H9 (cell line): ENCODE data around the gene PTPRF. TPM values are rescaled to one million over a fixed set of nuclear protein-coding genes. Genes with fewer than 3 reads are reported as not detected.

Experiments
- DNase-seq: peaks from one replicate; pipeline ENCODE4 v3.0.0-alpha.2; 2017
- H2AFZ ChIP-seq: one replicate; pipeline ENCODE4 v1.6.1; 2013; ENCODE audit warnings: mild to moderate bottlenecking, low read length, control low read depth, moderate library complexity
- H2AK5ac ChIP-seq: 2 replicates; pipeline ENCODE4 v1.6.1; 2013; ENCODE audit warnings: low read length, control low read depth, mixed read lengths; ENCODE audit not compliant: insufficient read length
- H2BK120ac ChIP-seq: one replicate; pipeline ENCODE4 v1.6.1; 2013; ENCODE audit warnings: low read depth, mild to moderate bottlenecking, low read length, control low read depth, inconsistent platforms; ENCODE audit not compliant: poor library complexity, severe bottlenecking
- H2BK12ac ChIP-seq: 2 replicates; pipeline ENCODE4 v1.6.1; 2013; ENCODE audit warnings: low read length, control low read depth, mixed read lengths, low read depth; ENCODE audit not compliant: insufficient read length
- H2BK15ac ChIP-seq: 2 replicates; pipeline ENCODE4 v1.6.1; 2013; ENCODE audit warnings: low read depth, low read length, control low read depth
- H2BK20ac ChIP-seq: one replicate; pipeline ENCODE4 v1.6.1; 2013; ENCODE audit warnings: low read depth, mild to moderate bottlenecking, low read length, control low read depth, inconsistent platforms; ENCODE audit not compliant: poor library complexity, severe bottlenecking
- H2BK5ac ChIP-seq: 2 replicates; pipeline ENCODE4 v1.6.1; 2013; ENCODE audit warnings: low read length, control low read depth, mixed read lengths; ENCODE audit not compliant: insufficient read length
- H3K14ac ChIP-seq: 2 replicates; pipeline ENCODE4 v1.6.1; 2013; ENCODE audit warnings: low read length, control low read depth; ENCODE audit not compliant: insufficient read depth
- H3K18ac ChIP-seq: 2 replicates; pipeline ENCODE4 v1.6.1; 2013; ENCODE audit warnings: low read depth, mild to moderate bottlenecking, mixed read lengths, low read length, control low read depth; ENCODE audit not compliant: insufficient read length
- H3K23ac ChIP-seq: 2 replicates; pipeline ENCODE4 v1.6.1; 2013; ENCODE audit warnings: low read length, control low read depth, mixed read lengths, low read depth; ENCODE audit not compliant: insufficient read length
- H3K23me2 ChIP-seq: 2 replicates; pipeline ENCODE4 v1.6.1; 2013; ENCODE audit warnings: low read depth, mild to moderate bottlenecking, mixed read lengths, low read length, control low read depth; ENCODE audit not compliant: insufficient read length, poor library complexity, severe bottlenecking
- H3K27ac ChIP-seq: 2 replicates; pipeline ENCODE4 v1.5.1; 2013; ENCODE audit warnings: low read length, control low read depth, mixed read lengths, low read depth; ENCODE audit not compliant: insufficient read length
- H3K27me3 ChIP-seq: 2 replicates; pipeline ENCODE4 v1.6.1; 2013; ENCODE audit warnings: low read length, control low read depth, inconsistent platforms; ENCODE audit not compliant: insufficient read depth
- H3K4ac ChIP-seq: 2 replicates; pipeline ENCODE4 v1.6.1; 2013; ENCODE audit warnings: low read depth, mild to moderate bottlenecking, control low read depth, inconsistent platforms, low read length, moderate library complexity
- H3K4me1 ChIP-seq: 2 replicates; pipeline ENCODE4 v1.6.1; 2013; ENCODE audit warnings: low read length, control low read depth, inconsistent platforms; ENCODE audit not compliant: insufficient read depth
- H3K4me2 ChIP-seq: 2 replicates; pipeline ENCODE4 v1.6.1; 2013; ENCODE audit warnings: low read length, control low read depth, mixed read lengths; ENCODE audit not compliant: insufficient read length, insufficient read depth
- H3K56ac ChIP-seq: 2 replicates; pipeline ENCODE4 v1.6.1; 2013; ENCODE audit warnings: low read depth, mild to moderate bottlenecking, mixed read lengths, low read length, control low read depth; ENCODE audit not compliant: insufficient read length
- H3K79me1 ChIP-seq: 2 replicates; pipeline ENCODE4 v1.6.1; 2013; ENCODE audit warnings: low read depth, mild to moderate bottlenecking, moderate library complexity, low read length, control low read depth, inconsistent platforms; ENCODE audit not compliant: insufficient read depth, poor library complexity, severe bottlenecking
- H3K79me2 ChIP-seq: 2 replicates; pipeline ENCODE4 v1.6.1; 2013; ENCODE audit warnings: low read length, control low read depth, inconsistent platforms; ENCODE audit not compliant: insufficient read depth
- H3K9ac ChIP-seq: 2 replicates; pipeline ENCODE4 v1.6.1; 2013; ENCODE audit warnings: low read length, control low read depth, mixed read lengths; ENCODE audit not compliant: insufficient read length; ENCODE audit errors: extremely low read depth
- H3K9me3 ChIP-seq: one replicate; pipeline ENCODE4 v1.6.1; 2013; ENCODE audit warnings: low read depth, low read length, inconsistent platforms; ENCODE audit not compliant: control insufficient read depth
- H3T11ph ChIP-seq: one replicate; pipeline ENCODE4 v1.6.1; 2013; ENCODE audit warnings: mild to moderate bottlenecking, low read length, control low read depth, inconsistent platforms
- H4K20me1 ChIP-seq: one replicate; pipeline ENCODE4 v1.6.1; 2013; ENCODE audit not compliant: control insufficient read depth, insufficient read length, insufficient read depth
- H4K5ac ChIP-seq: 2 replicates; pipeline ENCODE4 v1.6.1; 2013; ENCODE audit warnings: low read depth, mild to moderate bottlenecking, mixed read lengths, low read length, control low read depth; ENCODE audit not compliant: insufficient read length
- H4K8ac ChIP-seq: replicated peaks from 2 replicates; pipeline ENCODE4 v1.6.1; 2013; ENCODE audit warnings: low read length, control low read depth, mixed read lengths, low read depth; ENCODE audit not compliant: insufficient read length
- H4K91ac ChIP-seq: 2 replicates; pipeline ENCODE4 v1.6.1; 2013; ENCODE audit warnings: low read depth, mild to moderate bottlenecking, moderate library complexity, mixed read lengths, low read length, control low read depth; ENCODE audit not compliant: insufficient read length
- H3K27ac Mint-ChIP-seq, 3 experiments: 2 replicates in 2 of 3; 3 replicates in 1 of 3; pipeline ENCODE4 v1.8.0; 2020 to 2021; ENCODE audit warnings: mixed read lengths in 3 of 3, mild to moderate bottlenecking in 1 of 3, moderate library complexity in 1 of 3
- H3K27me3 Mint-ChIP-seq: 2 replicates; pipeline ENCODE4 v1.8.0; 2021; ENCODE audit warnings: low read depth, mild to moderate bottlenecking, moderate library complexity, mixed read lengths
- H3K36me3 Mint-ChIP-seq, 3 experiments: 2 replicates in 2 of 3; 3 replicates in 1 of 3; pipeline ENCODE4 v1.8.0; 2020 to 2021; ENCODE audit warnings: low read depth in 3 of 3, mixed read lengths in 3 of 3; ENCODE audit not compliant: insufficient read depth in 1 of 3
- H3K4me1 Mint-ChIP-seq, 2 experiments: 2 replicates each; pipeline ENCODE4 v1.8.0; 2020; ENCODE audit warnings: mixed read lengths in 2 of 2
- H3K4me3 Mint-ChIP-seq, 2 experiments: 2 replicates in 1 of 2; 3 replicates in 1 of 2; pipeline ENCODE4 v1.8.0; 2020 to 2021; ENCODE audit warnings: mild to moderate bottlenecking in 2 of 2, mixed read lengths in 2 of 2, moderate library complexity in 1 of 2
- H3K9me3 Mint-ChIP-seq, 2 experiments: 2 replicates in 1 of 2; 3 replicates in 1 of 2; pipeline ENCODE4 v1.8.0; 2020; ENCODE audit warnings: mild to moderate bottlenecking in 2 of 2, mixed read lengths in 2 of 2, moderate library complexity in 1 of 2
- WGBS: extraction: QIAGEN DNeasy Blood & Tissue Kit; methylation state at CpG from one replicate; pipeline ENCODE4 v1.1.7; 2013; ENCODE audit warnings: missing lambda C conversion rate, low lambda C conversion rate, mixed read lengths; ENCODE audit not compliant: insufficient read length; ENCODE audit errors: extremely low coverage; 5-methylcytosine and 5-hydroxymethylcytosine counted together
- total RNA-seq: library from RNA; stranded (reverse); gene quantifications from 2 replicates; pipeline ENCODE4 v1.2.1, GENCODE V29; 2021
- TF ChIP-seq, protein P1 (sequence below): fragments of 200-600 bp; sonication (generic); conservative IDR thresholded peaks from 3 replicates; pipeline ENCODE4 v1.8.0; 2021; ENCODE audit warnings: antibody characterized with exemption, mild to moderate bottlenecking

PTPRF gene
- total RNA-seq, 1 experiment from 2014 or later: 193 TPM

DNA sequence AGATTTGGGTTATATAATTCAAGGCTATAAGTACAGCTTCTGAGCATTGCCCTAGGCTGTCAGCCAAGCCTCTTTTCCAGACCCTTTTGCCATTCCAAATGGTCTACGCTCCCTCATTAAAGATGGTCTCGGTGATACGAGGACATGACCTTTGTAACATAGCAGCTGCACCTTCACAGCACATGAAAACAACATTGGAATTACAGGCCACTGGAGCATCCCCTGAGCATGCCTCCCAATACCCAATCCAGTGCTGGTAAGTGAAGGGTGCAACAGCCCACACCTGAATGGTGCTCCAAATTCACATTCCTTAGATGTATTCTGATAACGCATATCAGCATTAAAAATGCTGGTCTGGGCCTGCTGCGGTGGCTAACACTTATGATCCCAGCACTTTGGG lies 20.1 kb upstream of the PTPRF start:
- Histone ChIP-seq H3K23me2 (no peaks in the 10 kb centered on the region), H3K23ac (no peak overlapping the region), H4K5ac (no peak overlapping the region), H3K79me1 (no peaks in the 10 kb centered on the region), H3K9me3 (no peaks in the 10 kb centered on the region), H3K14ac (no peak overlapping the region), H3K79me2 (no peaks in the 10 kb centered on the region), H3T11ph (no peak overlapping the region), H3K18ac (no peak overlapping the region), H2BK120ac (no peak overlapping the region), H4K8ac (no peak overlapping the region), H2BK12ac (no peak overlapping the region), H3K27ac (no peak overlapping the region), H3K4ac (no peak overlapping the region), H2AFZ (no peak overlapping the region), H4K91ac (no peak overlapping the region), H3K4me1 (no peaks in the 10 kb centered on the region; the same call in 1 of the 2 replicates), H2BK20ac (no peak overlapping the region), H2BK5ac (no peak overlapping the region), H4K20me1 (no peaks in the 10 kb centered on the region), H3K4me2 (no peak overlapping the region), H2BK15ac (no peak overlapping the region), H2AK5ac (no peak overlapping the region), H3K56ac (no peak overlapping the region), H3K9ac (no peak overlapping the region), H3K27me3 (no peaks in the 10 kb centered on the region)
- Mint-ChIP-seq H3K27me3 (peaks cover 5% of the 10 kb centered on the region), H3K36me3 (no peaks in the 10 kb centered on the region; a peak in 2 of 7 replicates), H3K4me1 (peaks cover 18 to 20% of the 10 kb centered on the region in 2 experiments), H3K4me3 (no peak overlapping the region), H3K9me3 (peaks cover 0 to 3% of the 10 kb centered on the region in 2 experiments; a peak in 2 of 5 replicates), H3K27ac (no peak overlapping the region)
- WGBS: no CpG with 5 or more reads among the region's 5 CpGs
- TF ChIP-seq, protein P1, sequence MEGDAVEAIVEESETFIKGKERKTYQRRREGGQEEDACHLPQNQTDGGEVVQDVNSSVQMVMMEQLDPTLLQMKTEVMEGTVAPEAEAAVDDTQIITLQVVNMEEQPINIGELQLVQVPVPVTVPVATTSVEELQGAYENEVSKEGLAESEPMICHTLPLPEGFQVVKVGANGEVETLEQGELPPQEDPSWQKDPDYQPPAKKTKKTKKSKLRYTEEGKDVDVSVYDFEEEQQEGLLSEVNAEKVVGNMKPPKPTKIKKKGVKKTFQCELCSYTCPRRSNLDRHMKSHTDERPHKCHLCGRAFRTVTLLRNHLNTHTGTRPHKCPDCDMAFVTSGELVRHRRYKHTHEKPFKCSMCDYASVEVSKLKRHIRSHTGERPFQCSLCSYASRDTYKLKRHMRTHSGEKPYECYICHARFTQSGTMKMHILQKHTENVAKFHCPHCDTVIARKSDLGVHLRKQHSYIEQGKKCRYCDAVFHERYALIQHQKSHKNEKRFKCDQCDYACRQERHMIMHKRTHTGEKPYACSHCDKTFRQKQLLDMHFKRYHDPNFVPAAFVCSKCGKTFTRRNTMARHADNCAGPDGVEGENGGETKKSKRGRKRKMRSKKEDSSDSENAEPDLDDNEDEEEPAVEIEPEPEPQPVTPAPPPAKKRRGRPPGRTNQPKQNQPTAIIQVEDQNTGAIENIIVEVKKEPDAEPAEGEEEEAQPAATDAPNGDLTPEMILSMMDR: no peak
- no peak for DNase-seq
